Panc1 (cell line): Measurements from ENCODE around the gene CCDC159. TPM values are rescaled to one million over a fixed set of nuclear protein-coding genes. Genes with fewer than 3 reads are reported as not detected.

Experiments
- ATAC-seq: fragments of 200-7000 bp; cut with Tn5 transposase; 2 replicates; pipeline ENCODE4 v1.9.1; 2020; ENCODE audit warnings: mild to moderate bottlenecking, moderate library complexity
- BruUV-seq: library from RNA; stranded (reverse); fragments of 400-500 nt; replicated peaks from 2 replicates; lab custom pipeline; 2021; lab: Mats Ljungman, UMichigan
- CTCF ChIA-PET: fragments of 300-600 bp; sonication (Branson Sonifier 250); formaldehyde crosslinking; loops from one replicate; lab custom pipeline; 2022; ENCODE audit warnings: antibody characterized with exemption; lab: Charles Lee
- POLR2A ChIA-PET: fragments of 300-600 bp; sonication (Branson Sonifier 250); formaldehyde crosslinking; loops from one replicate; lab custom pipeline; 2022; ENCODE audit warnings: antibody characterized with exemption; lab: Charles Lee
- DNase-seq: peaks from one replicate; pipeline ENCODE4 v3.0.0-alpha.2; 2010; ENCODE audit warnings: low read depth, low spot score
- H3K27ac ChIP-seq: 2 replicates; pipeline ENCODE4 v1.5.1; 2011; ENCODE audit warnings: mild to moderate bottlenecking, low read length, inconsistent platforms
- H3K27me3 ChIP-seq: fragments of 200-500 bp; sonication (Bioruptor generic); 2 replicates; pipeline ENCODE4 v1.6.0; 2014; ENCODE audit warnings: low read length, inconsistent platforms; ENCODE audit not compliant: control insufficient read depth, insufficient read depth
- H3K36me3 ChIP-seq: fragments of 200-500 bp; sonication (Bioruptor generic); 2 replicates; pipeline ENCODE4 v1.5.1; 2014; ENCODE audit warnings: inconsistent platforms, mild to moderate bottlenecking, low read length, moderate library complexity; ENCODE audit not compliant: control insufficient read depth, insufficient read depth
- H3K4me1 ChIP-seq: 2 replicates; pipeline ENCODE4 v1.5.1; 2011; ENCODE audit warnings: inconsistent platforms, mild to moderate bottlenecking, low read length, moderate library complexity; ENCODE audit not compliant: control insufficient read depth, insufficient read depth
- H3K4me3 ChIP-seq, 2 experiments: 2 replicates each; pipeline ENCODE4 v1.5.1; 2011 to 2012; ENCODE audit warnings: low read depth in 2 of 2, low read length in 2 of 2, mild to moderate bottlenecking in 2 of 2, inconsistent platforms in 1 of 2, moderate library complexity in 1 of 2
- H3K9me3 ChIP-seq: fragments of 200-500 bp; sonication (Bioruptor generic); 2 replicates; pipeline ENCODE4 v1.5.1; 2014; ENCODE audit warnings: low read depth, mild to moderate bottlenecking, inconsistent platforms, low read length, moderate library complexity; ENCODE audit not compliant: control insufficient read depth, insufficient read depth
- POLR2AphosphoS5 ChIP-seq: IDR thresholded peaks from 2 replicates; pipeline ENCODE4 v1.6.1; 2012; ENCODE audit warnings: mild to moderate bottlenecking, low read depth, low read length, moderate library complexity
- SIN3A ChIP-seq: IDR thresholded peaks from 2 replicates; pipeline ENCODE4 v1.6.1; 2012; ENCODE audit warnings: low read depth, mild to moderate bottlenecking, low read length, moderate library complexity, borderline replicate concordance; ENCODE audit not compliant: insufficient read depth
- TCF7L2 ChIP-seq: IDR thresholded peaks from 2 replicates; pipeline ENCODE4 v1.6.1; 2011; ENCODE audit warnings: mild to moderate bottlenecking, low read depth, low read length, inconsistent platforms
- in situ Hi-C: cut with HindIII; loops from 2 replicates; pipeline ENCODE4 v1.10.0; 2016; ENCODE audit warnings: low sequenced_read_pairs, low pct_unique_long_range_greater_than_20kb
- intact Hi-C: fragments of 100-400 bp; cut with micrococcal nuclease; formaldehyde crosslinking; loops from one replicate; pipeline ENCODE4 v1.10.0; 2022; ENCODE audit not compliant: unreplicated experiment
- total RNA-seq: library from RNA; stranded (reverse); gene quantifications from one replicate; pipeline ENCODE4 v1.2.1, GENCODE V29; 2021; ENCODE audit not compliant: unreplicated experiment
- TF ChIP-seq, protein P1 (sequence below), 2 experiments: IDR thresholded peaks; 2 replicates each; pipeline ENCODE4 v1.6.1; 2011 to 2012; ENCODE audit warnings: low read depth in 2 of 2, control low read depth in 1 of 2, low read length in 1 of 2, mild to moderate bottlenecking in 1 of 2, moderate library complexity in 1 of 2; ENCODE audit not compliant: insufficient read depth in 1 of 2
- TF ChIP-seq, protein P2 (sequence below): fragments of 450-650 bp; IDR thresholded peaks from 2 replicates; pipeline ENCODE4 v1.5.1; 2017; ENCODE audit warnings: mild to moderate bottlenecking

CCDC159 gene
- total RNA-seq, 1 experiment from 2014 or later = 46.6 TPM

DNA sequence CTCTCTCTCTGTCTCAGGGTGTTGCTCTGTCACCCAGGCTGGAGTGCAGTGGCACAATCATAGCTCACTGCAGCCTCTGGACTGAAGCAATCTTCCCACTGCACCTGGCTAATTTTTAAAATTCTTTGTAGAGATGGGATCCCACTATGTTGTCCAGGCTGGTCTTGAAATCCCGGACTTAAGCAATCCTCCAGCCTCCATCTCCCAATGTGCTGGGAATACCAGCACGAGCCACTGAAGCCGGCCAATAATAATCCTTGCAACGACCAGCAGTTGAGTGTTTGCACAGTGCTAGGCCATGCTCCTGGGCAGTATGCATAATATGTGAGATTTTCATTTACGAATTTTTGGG lies 38.4 kb downstream of the CCDC159 start:
- in situ Hi-C loops (no loop called here), intact Hi-C loops (no loop called here)
- no TSS peak for BruUV-seq

DNA sequence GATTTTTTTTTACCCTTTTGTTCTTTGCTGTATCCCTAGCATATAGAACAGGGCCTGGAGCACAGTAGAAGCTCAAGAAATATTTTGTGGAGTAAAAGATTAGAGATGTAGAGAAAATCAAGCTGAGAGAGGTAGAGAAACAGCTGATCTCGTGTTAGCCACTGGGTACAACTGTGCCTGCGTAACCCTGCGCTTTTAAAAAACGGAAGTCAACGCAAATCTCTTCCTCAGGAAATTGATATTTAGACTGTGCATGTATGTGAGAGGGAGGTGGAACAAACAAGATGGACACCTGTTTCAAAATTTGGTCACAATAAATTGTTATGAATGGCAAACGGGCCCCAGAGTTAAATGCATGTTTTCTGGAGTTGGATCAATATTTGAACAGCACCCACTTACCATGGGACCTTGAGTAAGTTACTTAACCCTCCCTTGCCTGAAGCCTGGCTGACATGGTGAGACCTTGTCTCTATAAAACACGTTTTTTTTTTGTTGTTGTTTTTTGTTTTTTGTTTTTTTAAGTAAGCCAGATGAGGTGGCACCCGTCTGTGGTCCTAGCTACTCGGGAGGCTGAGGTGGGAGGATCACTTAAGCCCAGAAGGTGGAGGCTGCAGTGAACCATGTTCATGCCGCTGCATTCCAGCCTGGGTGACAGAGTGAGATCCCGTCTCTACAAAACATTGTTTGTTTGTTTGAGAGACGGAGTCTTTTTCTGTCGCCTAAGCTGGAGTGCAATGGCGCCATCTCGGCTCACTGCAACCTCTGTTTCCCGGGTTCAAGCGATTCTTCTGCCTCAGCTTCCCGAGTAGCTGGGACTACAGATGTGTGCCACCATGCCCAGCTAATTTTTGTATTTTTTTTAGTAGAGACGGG lies 41.1 kb downstream of the CCDC159 start:
- no peak overlapping the region for H3K27ac ChIP-seq
- in situ Hi-C loops (no loop called here), intact Hi-C loops (no loop called here)
- ATAC-seq (no peak), DNase-seq (no peak)
- H3K27me3 ChIP-seq = no peaks in the 10 kb centered on the region
- POLR2A ChIA-PET = no interaction called here
- H3K4me1 ChIP-seq = peaks cover 3% of the 10 kb centered on the region; the same call in 1 of the 2 replicates
- TF ChIP-seq TCF7L2 (no peak), POLR2AphosphoS5 (no peak), SIN3A (no peak)
- TF ChIP-seq, protein P1, sequence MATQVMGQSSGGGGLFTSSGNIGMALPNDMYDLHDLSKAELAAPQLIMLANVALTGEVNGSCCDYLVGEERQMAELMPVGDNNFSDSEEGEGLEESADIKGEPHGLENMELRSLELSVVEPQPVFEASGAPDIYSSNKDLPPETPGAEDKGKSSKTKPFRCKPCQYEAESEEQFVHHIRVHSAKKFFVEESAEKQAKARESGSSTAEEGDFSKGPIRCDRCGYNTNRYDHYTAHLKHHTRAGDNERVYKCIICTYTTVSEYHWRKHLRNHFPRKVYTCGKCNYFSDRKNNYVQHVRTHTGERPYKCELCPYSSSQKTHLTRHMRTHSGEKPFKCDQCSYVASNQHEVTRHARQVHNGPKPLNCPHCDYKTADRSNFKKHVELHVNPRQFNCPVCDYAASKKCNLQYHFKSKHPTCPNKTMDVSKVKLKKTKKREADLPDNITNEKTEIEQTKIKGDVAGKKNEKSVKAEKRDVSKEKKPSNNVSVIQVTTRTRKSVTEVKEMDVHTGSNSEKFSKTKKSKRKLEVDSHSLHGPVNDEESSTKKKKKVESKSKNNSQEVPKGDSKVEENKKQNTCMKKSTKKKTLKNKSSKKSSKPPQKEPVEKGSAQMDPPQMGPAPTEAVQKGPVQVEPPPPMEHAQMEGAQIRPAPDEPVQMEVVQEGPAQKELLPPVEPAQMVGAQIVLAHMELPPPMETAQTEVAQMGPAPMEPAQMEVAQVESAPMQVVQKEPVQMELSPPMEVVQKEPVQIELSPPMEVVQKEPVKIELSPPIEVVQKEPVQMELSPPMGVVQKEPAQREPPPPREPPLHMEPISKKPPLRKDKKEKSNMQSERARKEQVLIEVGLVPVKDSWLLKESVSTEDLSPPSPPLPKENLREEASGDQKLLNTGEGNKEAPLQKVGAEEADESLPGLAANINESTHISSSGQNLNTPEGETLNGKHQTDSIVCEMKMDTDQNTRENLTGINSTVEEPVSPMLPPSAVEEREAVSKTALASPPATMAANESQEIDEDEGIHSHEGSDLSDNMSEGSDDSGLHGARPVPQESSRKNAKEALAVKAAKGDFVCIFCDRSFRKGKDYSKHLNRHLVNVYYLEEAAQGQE (IDR thresholded peaks at IDR 0.05; ENCODE audit: insufficient read depth in 1 of 2, low read depth in 2 of 2, low read length in 1 of 2) = no peak
- TF ChIP-seq, protein P2, sequence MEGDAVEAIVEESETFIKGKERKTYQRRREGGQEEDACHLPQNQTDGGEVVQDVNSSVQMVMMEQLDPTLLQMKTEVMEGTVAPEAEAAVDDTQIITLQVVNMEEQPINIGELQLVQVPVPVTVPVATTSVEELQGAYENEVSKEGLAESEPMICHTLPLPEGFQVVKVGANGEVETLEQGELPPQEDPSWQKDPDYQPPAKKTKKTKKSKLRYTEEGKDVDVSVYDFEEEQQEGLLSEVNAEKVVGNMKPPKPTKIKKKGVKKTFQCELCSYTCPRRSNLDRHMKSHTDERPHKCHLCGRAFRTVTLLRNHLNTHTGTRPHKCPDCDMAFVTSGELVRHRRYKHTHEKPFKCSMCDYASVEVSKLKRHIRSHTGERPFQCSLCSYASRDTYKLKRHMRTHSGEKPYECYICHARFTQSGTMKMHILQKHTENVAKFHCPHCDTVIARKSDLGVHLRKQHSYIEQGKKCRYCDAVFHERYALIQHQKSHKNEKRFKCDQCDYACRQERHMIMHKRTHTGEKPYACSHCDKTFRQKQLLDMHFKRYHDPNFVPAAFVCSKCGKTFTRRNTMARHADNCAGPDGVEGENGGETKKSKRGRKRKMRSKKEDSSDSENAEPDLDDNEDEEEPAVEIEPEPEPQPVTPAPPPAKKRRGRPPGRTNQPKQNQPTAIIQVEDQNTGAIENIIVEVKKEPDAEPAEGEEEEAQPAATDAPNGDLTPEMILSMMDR = no peak
- no peak overlapping the region for H3K4me3 ChIP-seq
- no TSS peak for BruUV-seq
- H3K36me3 ChIP-seq = no peaks in the 10 kb centered on the region; the same call in 1 of the 2 replicates
- H3K9me3 ChIP-seq = no peaks in the 10 kb centered on the region
- CTCF ChIA-PET = no interaction called here

More for the DNA sequence above, 38.4 kb downstream of the CCDC159 start:
- DNase-seq = no peak
- ChIA-PET POLR2A (no interaction called here), CTCF (interaction anchor here (0.6 to 0.9 kb wide), 2 partner anchors 21 to 91 kb away, joined by 3 to 8 read pairs; no protein-coding TSS in a partner anchor)
- ATAC-seq = no peak
- no peak overlapping the region for H3K4me3 ChIP-seq
- no peak overlapping the region for H3K27ac ChIP-seq
- H3K27me3 ChIP-seq = no peaks in the 10 kb centered on the region
- no peaks in the 10 kb centered on the region for H3K9me3 ChIP-seq
- peaks cover 9% of the 10 kb centered on the region for H3K4me1 ChIP-seq
- no peaks in the 10 kb centered on the region; the same call in 1 of the 2 replicates for H3K36me3 ChIP-seq
- TF ChIP-seq TCF7L2 (no peak), SIN3A (no peak), POLR2AphosphoS5 (no peak)
- TF ChIP-seq, protein P1 (IDR thresholded peaks at IDR 0.05; ENCODE audit: insufficient read depth in 1 of 2, low read depth in 2 of 2, low read length in 1 of 2) = no peak
- TF ChIP-seq, protein P2 = no peak
